Breast epithelium (tissue), 4 donors: ENCODE measurements around the gene PHB1. TPM values are rescaled to one million over a fixed set of nuclear protein-coding genes. Genes with fewer than 3 reads are reported as not detected.
A peak's percentile ranks its signal among the peaks of the same experiment; 100 is the strongest.

Source experiments
- DNase-seq, 2 donors: peaks; one replicate each; pipeline ENCODE4 v3.0.0-alpha.2; 2019; ENCODE audit warnings: low spot score in 2 of 2
- H3K27ac ChIP-seq, 2 donors: fragments of 200-600 bp; sonication (generic) in 1 of 2; one replicate each; pipeline ENCODE4 v1.5.1; 2016 to 2019; ENCODE audit warnings: mild to moderate bottlenecking in 1 of 2
- H3K27me3 ChIP-seq, 2 donors: fragments of 200-600 bp; sonication (generic) in 1 of 2; one replicate each; pipeline versions ENCODE4 v1.5.1 to v1.6.0; 2017 to 2019; ENCODE audit warnings: control low read depth in 1 of 2, mild to moderate bottlenecking in 1 of 2
- H3K36me3 ChIP-seq: fragments of 200-600 bp; one replicate; pipeline ENCODE4 v1.5.1; 2019
- H3K4me1 ChIP-seq, 2 donors: fragments of 200-600 bp; sonication (generic); one replicate each; pipeline ENCODE4 v1.5.1; 2016 to 2019; ENCODE audit warnings: control low read depth in 1 of 2
- H3K4me3 ChIP-seq, 3 donors: fragments of 200-600 bp; sonication (generic); 1 replicate in 2 of 3; 2 replicates in 1 of 3; pipeline ENCODE4 v1.5.1; 2016 to 2019; ENCODE audit warnings: mild to moderate bottlenecking in 3 of 3, moderate library complexity in 2 of 3
- H3K9me3 ChIP-seq, 2 donors: fragments of 200-600 bp; sonication (generic) in 1 of 2; one replicate each; pipeline ENCODE4 v1.5.1; 2016 to 2019; ENCODE audit warnings: control low read depth in 1 of 2
- POLR2A ChIP-seq: fragments of 450-650 bp; IDR thresholded peaks from one replicate; pipeline ENCODE4 v1.6.1; 2016; ENCODE audit warnings: antibody characterized with exemption, mild to moderate bottlenecking, moderate library complexity
- POLR2AphosphoS5 ChIP-seq, 3 donors: sonication (generic); formaldehyde crosslinking; IDR thresholded peaks; one replicate each; pipeline ENCODE4 v1.6.1; 2017; ENCODE audit warnings: antibody characterized with exemption in 3 of 3
- intact Hi-C: fragments of 100-400 bp; cut with DNase I; formaldehyde crosslinking; loops from one replicate; pipeline ENCODE4 v1.15.1; 2023; ENCODE audit warnings: low total_unique reads
- total RNA-seq, 3 donors: library from RNA; depleted of rRNA; stranded (reverse); fragments of >200 nt; gene quantifications; one replicate each; pipeline ENCODE4 v1.1.0, GENCODE V29; 2016
- TF ChIP-seq, protein P1 (sequence below), 3 donors: fragments of 450-650 bp; IDR thresholded peaks; one replicate each; pipeline ENCODE4 v1.5.1; 2016 to 2017; ENCODE audit warnings: antibody characterized with exemption in 3 of 3, mild to moderate bottlenecking in 3 of 3, moderate library complexity in 3 of 3

The PHB1 gene
- total RNA-seq, 3 donors from 2014 or later, result 100 to 110 (median 108) TPM

DNA sequence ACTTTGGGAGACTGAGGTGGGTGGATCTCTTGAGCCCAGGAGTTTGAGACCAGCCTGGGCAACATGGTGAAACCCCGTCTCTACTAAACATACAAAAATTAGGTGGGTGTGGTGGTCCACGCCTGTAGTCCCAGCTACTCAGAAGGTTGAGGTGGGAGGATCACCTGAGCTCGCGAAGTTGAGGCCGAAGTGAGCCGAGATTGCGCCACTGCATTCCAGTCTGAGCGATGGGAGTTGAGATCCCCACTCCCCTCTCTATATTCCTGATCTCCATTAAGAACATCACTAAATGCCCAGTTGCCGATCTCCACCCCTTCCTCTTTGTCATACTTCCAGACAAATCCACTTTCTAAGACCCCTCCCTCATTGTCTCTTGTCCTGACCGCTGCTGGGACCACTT lies 28.3 kb downstream of the PHB1 start:
- no peak overlapping the region for H3K4me3 ChIP-seq
- TF ChIP-seq POLR2A (no peak), POLR2AphosphoS5 (IDR thresholded peaks at IDR 0.05) (no peak)
- TF ChIP-seq, protein P1, sequence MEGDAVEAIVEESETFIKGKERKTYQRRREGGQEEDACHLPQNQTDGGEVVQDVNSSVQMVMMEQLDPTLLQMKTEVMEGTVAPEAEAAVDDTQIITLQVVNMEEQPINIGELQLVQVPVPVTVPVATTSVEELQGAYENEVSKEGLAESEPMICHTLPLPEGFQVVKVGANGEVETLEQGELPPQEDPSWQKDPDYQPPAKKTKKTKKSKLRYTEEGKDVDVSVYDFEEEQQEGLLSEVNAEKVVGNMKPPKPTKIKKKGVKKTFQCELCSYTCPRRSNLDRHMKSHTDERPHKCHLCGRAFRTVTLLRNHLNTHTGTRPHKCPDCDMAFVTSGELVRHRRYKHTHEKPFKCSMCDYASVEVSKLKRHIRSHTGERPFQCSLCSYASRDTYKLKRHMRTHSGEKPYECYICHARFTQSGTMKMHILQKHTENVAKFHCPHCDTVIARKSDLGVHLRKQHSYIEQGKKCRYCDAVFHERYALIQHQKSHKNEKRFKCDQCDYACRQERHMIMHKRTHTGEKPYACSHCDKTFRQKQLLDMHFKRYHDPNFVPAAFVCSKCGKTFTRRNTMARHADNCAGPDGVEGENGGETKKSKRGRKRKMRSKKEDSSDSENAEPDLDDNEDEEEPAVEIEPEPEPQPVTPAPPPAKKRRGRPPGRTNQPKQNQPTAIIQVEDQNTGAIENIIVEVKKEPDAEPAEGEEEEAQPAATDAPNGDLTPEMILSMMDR (IDR thresholded peaks at IDR 0.05), result no peak
- intact Hi-C loops, result loop anchor here (2.0 kb wide), 1 partner anchor 64 kb away; no protein-coding TSS in a partner anchor
- no peaks in the 10 kb centered on the region for H3K36me3 ChIP-seq
- peak overlapping the region; percentile 65 to 78 for H3K27ac ChIP-seq
- H3K27me3 ChIP-seq, result no peaks in the 10 kb centered on the region
- no peak for DNase-seq
- no peaks in the 10 kb centered on the region for H3K9me3 ChIP-seq
- peaks cover 4 to 32% of the 10 kb centered on the region in 2 donors for H3K4me1 ChIP-seq

GRCh38 chr17:49384951-49385350 lies 29.7 kb downstream of the PHB1 start:
- intact Hi-C loops, result no loop called here
- Histone ChIP-seq H3K4me3 (no peak overlapping the region), H3K27ac (peak overlapping the region; percentile 65 to 78), H3K4me1 (peaks cover 0 to 26% of the 10 kb centered on the region in 2 donors), H3K27me3 (no peaks in the 10 kb centered on the region), H3K36me3 (no peaks in the 10 kb centered on the region), H3K9me3 (no peaks in the 10 kb centered on the region)
- TF ChIP-seq POLR2AphosphoS5 (IDR thresholded peaks at IDR 0.05) (no peak), POLR2A (no peak)
- TF ChIP-seq, protein P1 (IDR thresholded peaks at IDR 0.05), result no peak
- no peak for DNase-seq

DNA sequence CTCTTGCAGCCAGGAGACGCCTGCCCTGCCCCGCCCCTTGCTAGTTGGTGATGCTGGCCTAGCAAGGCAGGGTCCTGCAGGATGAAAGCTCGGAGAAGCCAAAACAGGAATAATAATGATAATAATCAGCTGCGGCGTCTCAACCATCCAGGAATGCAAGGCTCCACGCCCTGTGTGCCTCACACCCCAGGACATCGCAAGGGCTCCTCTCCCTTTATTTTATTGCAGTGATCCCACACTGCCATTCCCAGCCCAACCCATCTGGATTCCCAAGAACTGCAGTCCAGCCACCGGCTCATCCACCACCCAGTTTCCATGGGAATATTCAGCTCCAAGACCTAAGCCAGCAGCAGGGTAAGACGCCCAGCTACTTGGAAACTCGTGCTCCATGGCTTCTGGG lies 31.6 kb downstream of the PHB1 start:
- TF ChIP-seq POLR2A (no peak), POLR2AphosphoS5 (IDR thresholded peaks at IDR 0.05) (no peak)
- TF ChIP-seq, protein P1 (IDR thresholded peaks at IDR 0.05), result no peak
- no peak for DNase-seq
- intact Hi-C loops, result no loop called here
- peaks cover 0 to 21% of the 10 kb centered on the region in 2 donors for H3K4me1 ChIP-seq
- H3K36me3 ChIP-seq, result no peaks in the 10 kb centered on the region
- no peak overlapping the region for H3K4me3 ChIP-seq
- no peaks in the 10 kb centered on the region for H3K9me3 ChIP-seq
- H3K27ac ChIP-seq, result peak overlapping the region; percentile 26 to 46
- no peaks in the 10 kb centered on the region for H3K27me3 ChIP-seq

DNA sequence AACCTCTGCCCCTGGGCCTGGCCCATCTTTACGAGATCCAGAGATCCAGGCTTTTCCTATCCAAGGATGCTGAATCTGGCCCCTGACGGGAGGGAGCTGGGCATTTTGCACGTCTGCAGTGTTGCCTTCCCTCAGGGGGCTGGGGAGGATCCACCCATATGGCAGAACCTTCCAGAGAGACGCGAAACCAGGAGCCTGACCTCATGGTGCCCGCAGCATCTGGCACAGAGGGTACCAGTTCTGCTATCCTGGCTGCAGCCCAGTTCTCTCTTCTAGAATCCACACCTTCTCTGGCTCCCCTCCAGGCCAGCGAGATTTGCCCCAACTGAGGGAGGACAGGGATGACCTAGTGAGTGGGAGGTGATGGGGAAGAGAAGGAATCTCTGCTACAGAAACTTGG lies 32.1 kb downstream of the PHB1 start:
- peaks cover 0 to 21% of the 10 kb centered on the region in 2 donors for H3K4me1 ChIP-seq
- intact Hi-C loops, result no loop called here
- no peaks in the 10 kb centered on the region for H3K27me3 ChIP-seq
- H3K9me3 ChIP-seq, result no peaks in the 10 kb centered on the region
- no peak overlapping the region for H3K4me3 ChIP-seq
- H3K27ac ChIP-seq, result peak overlapping the region; percentile 46 to 61
- H3K36me3 ChIP-seq, result no peaks in the 10 kb centered on the region
- peak in 1 of 2 donors; percentile 73 for DNase-seq
- TF ChIP-seq POLR2A (no peak), POLR2AphosphoS5 (IDR thresholded peaks at IDR 0.05) (no peak)
- TF ChIP-seq, protein P1 (IDR thresholded peaks at IDR 0.05), result no peak

GRCh38 chr17:49381793-49382192 lies 32.9 kb downstream of the PHB1 start:
- DNase-seq, result no peak
- Histone ChIP-seq H3K36me3 (no peaks in the 10 kb centered on the region), H3K4me1 (peaks cover 0 to 21% of the 10 kb centered on the region in 2 donors), H3K9me3 (no peaks in the 10 kb centered on the region), H3K4me3 (no peak overlapping the region), H3K27me3 (no peaks in the 10 kb centered on the region), H3K27ac (peak overlapping the region; percentile 46 to 61)
- intact Hi-C loops, result no loop called here
- TF ChIP-seq POLR2AphosphoS5 (IDR thresholded peaks at IDR 0.05), result no peak
- TF ChIP-seq POLR2A, result no peak
- TF ChIP-seq, protein P1 (IDR thresholded peaks at IDR 0.05), result no peak
